ENCODE results near the gene TXNIP. TPM values are rescaled to one million over a fixed set of nuclear protein-coding genes. Genes with fewer than 3 reads are reported as not detected.

TXNIP gene
- total RNA-seq, 1 donor from 2014 or later: 9.0 TPM

GRCh38 chr1:145960468-145961108 is 35.8 kb downstream of the TXNIP start:
- H3K36me3 ChIP-seq (ENCODE audit: control insufficient read depth, insufficient read depth, low read length): no peaks in the 10 kb centered on the region
- H3K4me3 ChIP-seq (ENCODE audit: low read depth, low read length): peak overlapping the region; percentile 48
- DNase-seq (ENCODE audit: low read depth) (no peak), FAIRE-seq (no peak)
- TF ChIP-seq, protein P1, sequence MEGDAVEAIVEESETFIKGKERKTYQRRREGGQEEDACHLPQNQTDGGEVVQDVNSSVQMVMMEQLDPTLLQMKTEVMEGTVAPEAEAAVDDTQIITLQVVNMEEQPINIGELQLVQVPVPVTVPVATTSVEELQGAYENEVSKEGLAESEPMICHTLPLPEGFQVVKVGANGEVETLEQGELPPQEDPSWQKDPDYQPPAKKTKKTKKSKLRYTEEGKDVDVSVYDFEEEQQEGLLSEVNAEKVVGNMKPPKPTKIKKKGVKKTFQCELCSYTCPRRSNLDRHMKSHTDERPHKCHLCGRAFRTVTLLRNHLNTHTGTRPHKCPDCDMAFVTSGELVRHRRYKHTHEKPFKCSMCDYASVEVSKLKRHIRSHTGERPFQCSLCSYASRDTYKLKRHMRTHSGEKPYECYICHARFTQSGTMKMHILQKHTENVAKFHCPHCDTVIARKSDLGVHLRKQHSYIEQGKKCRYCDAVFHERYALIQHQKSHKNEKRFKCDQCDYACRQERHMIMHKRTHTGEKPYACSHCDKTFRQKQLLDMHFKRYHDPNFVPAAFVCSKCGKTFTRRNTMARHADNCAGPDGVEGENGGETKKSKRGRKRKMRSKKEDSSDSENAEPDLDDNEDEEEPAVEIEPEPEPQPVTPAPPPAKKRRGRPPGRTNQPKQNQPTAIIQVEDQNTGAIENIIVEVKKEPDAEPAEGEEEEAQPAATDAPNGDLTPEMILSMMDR (IDR thresholded peaks at IDR 0.05; ENCODE audit: insufficient read depth, low read length, severe bottlenecking): peak; percentile 21
- H3K27me3 ChIP-seq (ENCODE audit: control insufficient read depth, insufficient read depth, low read length): no peaks in the 10 kb centered on the region

DNA sequence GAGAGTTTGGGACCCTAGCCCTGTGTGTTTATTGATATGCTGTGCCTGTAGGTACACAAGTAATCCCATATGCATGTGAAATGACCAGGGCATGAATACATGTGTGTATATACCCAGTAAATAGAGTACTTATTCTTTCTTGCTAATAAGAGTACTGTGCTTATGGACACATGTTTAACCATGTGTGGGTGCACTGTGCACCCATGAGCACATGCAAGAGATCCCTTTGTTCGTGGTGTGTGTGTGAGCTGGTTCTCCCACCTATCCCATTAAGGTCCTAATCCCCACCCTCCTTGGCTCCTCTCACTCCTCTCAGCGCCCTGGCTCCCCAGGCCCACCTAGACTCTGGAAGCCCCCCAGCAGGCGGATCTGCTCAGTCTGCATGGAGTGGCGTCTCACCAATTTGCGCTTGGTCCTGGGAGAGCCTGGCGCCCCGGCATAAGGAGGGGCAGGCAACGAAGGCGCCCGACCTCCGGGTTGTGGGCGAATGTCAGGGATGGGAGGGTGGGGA is 36.4 kb downstream of the TXNIP start:
- FAIRE-seq (no peak), DNase-seq (ENCODE audit: low read depth) (no peak)
- no peaks in the 10 kb centered on the region for H3K27me3 ChIP-seq (ENCODE audit: control insufficient read depth, insufficient read depth, low read length)
- H3K36me3 ChIP-seq (ENCODE audit: control insufficient read depth, insufficient read depth, low read length): no peaks in the 10 kb centered on the region
- TF ChIP-seq, protein P1 (IDR thresholded peaks at IDR 0.05; ENCODE audit: insufficient read depth, low read length, severe bottlenecking): no peak
- H3K4me3 ChIP-seq (ENCODE audit: low read depth, low read length): peak overlapping the region; percentile 48

GRCh38 chr1:145959333-145959732 is 37.0 kb downstream of the TXNIP start:
- Histone ChIP-seq H3K36me3 (ENCODE audit: control insufficient read depth, insufficient read depth, low read length) (no peaks in the 10 kb centered on the region), H3K27me3 (ENCODE audit: control insufficient read depth, insufficient read depth, low read length) (no peaks in the 10 kb centered on the region), H3K4me3 (ENCODE audit: low read depth, low read length) (no peak overlapping the region)
- FAIRE-seq (no peak), DNase-seq (ENCODE audit: low read depth) (no peak)
- TF ChIP-seq, protein P1 (IDR thresholded peaks at IDR 0.05; ENCODE audit: insufficient read depth, low read length, severe bottlenecking): no peak

DNA sequence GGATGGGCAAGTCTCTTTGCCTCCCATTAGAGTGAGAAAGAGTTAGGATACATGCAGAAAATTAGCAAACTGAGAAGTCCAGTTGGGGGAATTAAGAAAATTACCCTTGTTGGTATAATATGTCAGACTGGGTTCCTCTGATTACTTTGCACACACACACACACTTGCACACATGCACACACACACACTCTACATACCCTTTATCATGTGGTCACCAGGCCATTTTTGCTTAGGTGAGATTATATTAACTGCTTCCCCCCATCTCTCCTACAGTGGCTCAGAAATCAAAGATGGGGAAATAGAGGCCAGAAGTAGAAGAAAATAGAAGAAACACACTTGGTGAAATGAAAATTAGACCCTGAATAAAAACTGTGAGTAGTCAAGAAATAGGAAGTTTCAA is 37.6 kb downstream of the TXNIP start:
- Histone ChIP-seq H3K36me3 (ENCODE audit: control insufficient read depth, insufficient read depth, low read length) (no peaks in the 10 kb centered on the region), H3K4me3 (ENCODE audit: low read depth, low read length) (no peak overlapping the region), H3K27me3 (ENCODE audit: control insufficient read depth, insufficient read depth, low read length) (no peaks in the 10 kb centered on the region)
- DNase-seq (ENCODE audit: low read depth) (no peak), FAIRE-seq (no peak)
- TF ChIP-seq, protein P1 (IDR thresholded peaks at IDR 0.05; ENCODE audit: insufficient read depth, low read length, severe bottlenecking): no peak

DNA sequence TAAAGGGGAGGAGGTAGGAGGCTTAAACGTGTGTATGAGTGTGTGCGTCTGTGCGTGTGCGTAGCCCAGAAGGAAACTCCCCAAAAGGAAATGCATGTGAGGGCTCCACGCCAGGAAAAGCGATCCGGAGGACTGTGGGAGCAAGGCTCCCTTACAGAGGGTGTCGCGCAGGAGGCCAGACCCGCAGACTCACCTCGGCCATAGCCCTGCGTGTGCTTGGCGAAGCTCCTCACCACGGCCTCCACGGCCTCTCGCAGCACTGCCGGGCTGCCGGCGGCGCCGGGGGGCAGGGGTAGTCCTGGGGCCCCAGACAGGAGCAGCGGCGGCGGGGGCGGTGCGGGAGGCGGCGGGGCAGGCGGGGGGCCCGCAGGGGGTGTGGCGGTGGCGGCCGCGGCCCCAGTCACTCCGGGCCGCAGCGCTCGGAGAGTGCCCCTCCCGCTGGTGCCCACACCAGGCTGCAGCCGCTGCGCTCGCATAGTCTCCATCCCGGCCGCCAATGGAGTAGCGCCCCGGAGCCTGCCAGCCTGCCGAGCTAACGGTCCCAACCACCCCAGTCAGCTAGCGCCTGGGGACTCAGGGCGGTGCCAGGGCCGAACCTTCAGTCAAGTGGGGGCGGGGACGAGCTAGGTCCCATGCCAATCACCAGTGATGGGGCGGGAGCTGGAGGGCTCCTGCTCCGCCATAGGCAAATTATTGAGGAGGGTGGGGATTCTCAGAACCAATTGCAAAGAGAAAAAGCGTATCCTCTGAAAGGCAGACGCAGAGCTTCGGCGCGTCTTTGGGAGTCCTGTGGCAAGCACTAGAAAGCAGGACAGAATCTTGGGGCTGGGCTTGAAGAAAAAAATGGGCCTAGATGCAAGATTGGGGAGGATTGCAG is 38.7 kb downstream of the TXNIP start, which contains the start of gene LIX1L:
Gene LIX1L, minus strand, starts transcription at position 575 of the 877 bp plus-strand sequence. Its CDS starts 90 bp downstream, at position 485.
- FAIRE-seq: no peak
- Histone ChIP-seq H3K36me3 (ENCODE audit: control insufficient read depth, insufficient read depth, low read length) (no peaks in the 10 kb centered on the region), H3K27me3 (ENCODE audit: control insufficient read depth, insufficient read depth, low read length) (no peaks in the 10 kb centered on the region), H3K4me3 (ENCODE audit: low read depth, low read length) (peak within 1 kb of the TSS; percentile 59)
- TF ChIP-seq, protein P1 (IDR thresholded peaks at IDR 0.05; ENCODE audit: insufficient read depth, low read length, severe bottlenecking): no peak
- peak; percentile 96 for DNase-seq (ENCODE audit: low read depth)

Measured in bronchial epithelial cell (primary cell).